IPS DF 4.7 (cell line): Measurements from ENCODE around the gene HSD11B1L.
A peak's percentile ranks its signal among the peaks of the same experiment; 100 is the strongest.
"Not testable (repeated sequence)": the region's sequence is repeated elsewhere in the genome, so short reads cannot be mapped to it uniquely, and the experiment has no call there.

Experiments used
- DNase-seq: peaks from one replicate; pipeline ENCODE4 v3.0.0-alpha.2; 2013; ENCODE audit warnings: low spot score; ENCODE audit errors: extremely low read depth

HSD11B1L gene

GRCh38 chr19:5686647-5687359 lies 6.0 kb downstream of the HSD11B1L start:
- peak; percentile 64 for DNase-seq

- DNase-seq: no peak
Observed at GRCh38 chr19:5687360-5688198, 6.8 kb downstream of the HSD11B1L start.

- not testable (repeated sequence) for DNase-seq
Observed at GRCh38 chr19:5688262-5688881, 7.5 kb downstream of the HSD11B1L start.

- peak; percentile 71 for DNase-seq
Observed at GRCh38 chr19:5690125-5690954, 9.5 kb downstream of the HSD11B1L start, which contains the start of gene RPL36. TSS of gene RPL36 (plus strand) at chr19:5690295. CDS start at chr19:5690508, 213 bp downstream.

DNA sequence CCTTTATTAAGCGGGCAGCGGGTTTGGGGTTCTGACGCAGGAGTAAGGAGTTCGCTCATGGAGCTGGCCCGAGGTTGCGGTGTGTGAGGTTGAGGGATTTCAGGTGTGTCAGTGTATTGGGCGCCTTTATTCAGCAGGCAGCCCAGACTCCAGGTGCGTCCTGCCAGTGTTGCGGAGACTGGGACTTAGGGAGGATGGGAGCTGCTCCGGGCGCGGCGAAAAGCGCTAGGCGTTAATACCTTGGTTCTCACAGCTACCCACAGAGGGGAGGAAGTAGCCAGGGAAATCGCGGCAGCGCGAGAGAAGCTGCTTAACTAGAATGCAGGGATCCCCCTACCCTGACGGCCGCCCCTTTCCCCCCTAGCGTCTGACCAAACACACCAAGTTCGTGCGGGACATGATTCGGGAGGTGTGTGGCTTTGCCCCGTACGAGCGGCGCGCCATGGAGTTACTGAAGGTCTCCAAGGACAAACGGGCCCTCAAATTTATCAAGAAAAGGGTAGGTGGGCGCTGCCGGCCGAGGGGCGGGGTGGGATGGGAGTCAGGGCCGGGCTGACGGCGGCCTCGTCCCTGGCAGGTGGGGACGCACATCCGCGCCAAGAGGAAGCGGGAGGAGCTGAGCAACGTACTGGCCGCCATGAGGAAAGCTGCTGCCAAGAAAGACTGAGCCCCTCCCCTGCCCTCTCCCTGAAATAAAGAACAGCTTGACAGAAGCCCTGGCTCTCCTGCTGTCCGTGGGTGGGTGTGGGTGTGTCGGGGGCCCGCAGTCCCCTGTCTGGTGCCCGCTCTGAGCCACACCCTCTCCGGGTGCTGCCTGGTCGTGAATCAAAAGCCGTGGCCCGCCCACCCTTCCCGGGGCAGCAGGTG lies 10.4 kb downstream of the HSD11B1L start:
- no peak for DNase-seq

DNA sequence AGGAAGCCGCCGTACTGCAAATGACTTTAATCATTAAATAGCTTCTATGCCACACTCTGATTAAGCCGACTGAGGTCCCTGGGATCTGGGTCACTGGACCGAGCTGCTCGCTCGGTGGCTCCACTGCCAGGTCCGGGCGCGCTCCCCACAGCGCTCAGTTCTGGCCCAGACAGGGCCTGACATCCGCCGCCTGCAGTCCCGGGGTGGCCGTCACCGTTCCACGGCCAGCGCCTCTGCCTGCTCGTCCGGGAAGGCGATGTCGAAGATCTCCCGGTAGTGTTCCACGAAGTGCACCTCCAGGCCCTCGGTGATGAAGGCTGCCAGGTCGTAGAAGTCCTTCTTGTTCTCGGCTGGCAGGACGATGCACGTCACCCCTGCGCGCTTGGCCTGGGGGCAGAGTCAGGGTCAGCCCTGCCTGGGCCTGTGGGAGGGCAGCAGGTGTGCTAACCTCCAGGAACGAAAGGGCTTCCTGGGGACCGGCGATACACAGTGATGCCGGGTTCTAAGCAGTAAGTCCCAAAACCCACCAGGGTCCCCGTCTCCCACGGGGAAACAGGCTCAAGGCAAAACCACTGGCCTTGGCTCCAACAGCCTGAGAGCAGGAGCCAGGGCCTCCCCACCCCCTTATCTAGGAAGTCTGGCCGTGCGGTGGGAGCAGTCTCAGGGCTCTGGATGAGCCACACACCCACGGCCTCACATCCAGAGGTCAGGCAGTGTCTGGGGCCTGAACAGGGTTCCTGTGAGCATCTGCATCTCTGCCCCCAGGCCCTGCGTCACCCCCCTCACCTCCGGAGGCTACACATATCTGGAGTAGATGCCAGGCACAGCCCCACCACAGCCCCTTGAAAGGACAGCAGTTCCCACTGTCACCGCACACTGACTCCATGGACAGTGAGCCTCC lies 11.2 kb downstream of the HSD11B1L start:
- DNase-seq: no peak

DNA sequence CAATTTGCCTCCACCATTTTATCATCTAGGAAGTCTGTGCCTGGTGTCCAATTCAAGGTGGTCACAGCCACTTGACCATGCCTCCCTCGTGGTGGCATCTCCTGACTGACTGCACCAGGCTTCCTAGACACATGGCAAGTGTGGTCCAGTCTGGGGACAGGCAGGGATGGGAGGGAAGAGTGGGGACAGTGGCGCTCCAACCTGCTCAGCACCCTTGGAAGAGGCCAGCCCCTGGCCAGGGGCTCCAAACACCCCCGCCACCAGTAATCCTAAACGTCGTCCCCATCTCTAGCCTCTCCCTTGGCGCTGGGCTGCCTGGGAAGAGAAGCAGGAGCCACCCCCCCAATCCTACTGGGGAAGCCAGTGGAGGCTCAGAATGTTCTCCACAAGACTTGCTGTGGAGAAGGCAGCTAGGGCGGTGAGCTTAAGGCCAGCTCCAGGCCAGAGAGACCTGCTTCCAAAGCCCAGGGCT lies 11.9 kb downstream of the HSD11B1L start:
- DNase-seq: no peak

- DNase-seq: no peak
Observed at GRCh38 chr19:5693195-5694166, 12.7 kb downstream of the HSD11B1L start.

DNA sequence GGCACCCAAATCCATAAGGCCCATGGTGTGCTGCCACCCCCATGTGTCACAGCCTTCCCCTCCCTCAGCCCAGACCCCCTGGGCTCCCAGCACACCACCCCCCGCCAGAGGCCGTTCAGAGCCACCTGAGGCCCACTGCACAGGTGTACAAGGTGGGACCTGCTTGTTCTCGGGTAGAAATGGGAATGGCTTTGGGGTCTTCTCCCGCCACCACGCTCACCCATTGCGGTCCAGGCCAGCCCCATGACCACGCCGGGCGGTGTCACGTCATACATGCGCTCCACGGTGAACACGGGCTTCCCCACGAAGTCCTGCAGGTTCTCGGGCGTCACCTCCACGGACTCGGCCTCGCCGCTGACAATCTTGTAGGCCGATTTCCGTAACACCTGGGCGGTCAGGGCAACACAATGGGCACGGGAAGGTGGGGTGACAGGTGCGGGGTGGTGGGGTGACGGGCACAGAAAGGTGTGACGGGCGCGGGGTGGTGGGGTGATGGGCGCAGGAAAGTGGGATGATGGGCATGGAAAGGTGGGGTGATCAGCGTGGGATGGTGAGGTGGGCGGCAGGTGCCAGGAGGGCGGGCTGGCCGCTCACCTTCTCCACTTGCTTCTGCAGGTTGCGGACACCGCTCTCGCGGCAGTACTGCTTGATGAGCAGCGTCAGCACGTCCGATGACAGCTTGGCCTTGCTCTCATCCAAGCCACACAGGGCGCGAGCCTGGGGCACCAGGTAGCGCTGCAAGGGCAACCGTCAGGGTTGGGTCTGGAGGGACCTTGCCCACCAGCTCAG lies 13.5 kb downstream of the HSD11B1L start:
- no peak for DNase-seq

- DNase-seq: no peak
Observed at GRCh38 chr19:5694956-5695648, 14.3 kb downstream of the HSD11B1L start.

DNA sequence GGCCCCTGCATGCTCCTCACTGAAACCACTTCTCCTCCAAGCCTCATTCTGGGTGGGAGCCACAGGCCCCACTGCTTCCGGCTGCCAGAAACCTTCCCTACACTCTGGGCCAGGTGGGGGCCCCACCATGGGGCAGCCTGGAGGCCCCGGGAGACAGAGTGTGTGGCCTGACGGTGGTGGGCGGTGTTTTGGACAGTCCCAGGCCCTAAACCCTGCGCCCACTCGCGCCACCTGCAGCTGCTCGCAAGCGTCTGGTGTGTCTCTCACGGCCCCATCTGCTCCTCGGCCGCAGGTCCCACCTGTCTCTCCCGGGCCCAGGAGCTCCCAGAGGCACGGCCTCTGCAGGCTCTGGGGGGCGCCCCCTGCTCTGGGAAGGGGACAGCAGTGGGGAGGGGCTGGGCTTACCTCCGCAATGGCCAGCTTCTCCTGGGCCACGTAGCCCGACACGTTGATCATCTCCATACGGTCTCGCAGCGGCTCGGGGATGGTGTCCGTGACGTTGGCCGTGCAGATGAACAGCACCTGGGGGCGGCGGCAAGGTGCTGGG lies 14.9 kb downstream of the HSD11B1L start:
- DNase-seq: no peak

- DNase-seq: no peak
Observed at GRCh38 chr19:5696196-5697021, 15.6 kb downstream of the HSD11B1L start.

GRCh38 chr19:5697022-5697889 lies 16.4 kb downstream of the HSD11B1L start:
- no peak for DNase-seq

DNA sequence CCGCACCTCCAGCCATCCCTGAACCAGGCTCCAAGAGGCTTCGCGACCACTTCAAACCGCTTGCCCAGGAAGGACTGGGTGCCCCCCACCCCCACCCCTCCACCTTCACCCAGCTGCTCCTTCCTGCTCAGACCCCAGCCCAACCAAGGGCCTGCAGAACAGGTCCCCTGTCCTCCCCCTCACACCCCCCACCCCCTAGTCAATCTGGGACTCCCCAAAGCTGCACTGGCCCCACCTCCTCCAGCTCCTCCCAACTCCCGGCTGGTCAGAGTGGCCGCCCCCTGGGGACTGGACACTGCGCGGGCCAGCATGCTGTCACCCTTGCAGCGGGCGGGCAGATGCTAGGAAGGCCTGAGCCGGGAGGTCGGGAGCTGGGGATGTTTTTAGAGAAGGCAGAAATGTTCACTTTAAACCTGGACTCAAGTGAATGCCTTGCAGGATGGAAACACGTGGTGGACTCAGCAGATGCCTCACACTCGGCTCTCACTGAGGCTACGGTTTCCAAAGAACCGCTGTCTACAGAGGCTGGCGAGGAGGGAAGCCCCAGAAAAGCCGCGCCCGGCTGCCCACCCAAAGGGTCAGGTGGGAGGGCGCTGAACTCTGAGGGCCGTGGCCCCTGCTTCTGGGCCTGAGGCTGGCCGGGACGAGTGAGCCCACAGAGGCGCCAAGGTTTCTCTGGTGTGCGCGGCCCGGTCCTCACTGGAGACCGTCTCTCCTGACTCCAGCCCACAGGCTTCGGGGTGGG lies 17.2 kb downstream of the HSD11B1L start:
- DNase-seq: no peak
